Stimulated activated CD8-positive, alpha-beta memory T cell treated with anti-CD3 and anti-CD28 coated beads, Interleukin-2, amount 100 ng/mL, for 1 hour (primary cell): Measurements from ENCODE around the gene PROM1.

Source experiments
- DNase-seq, 2 donors: peaks; one replicate each; pipeline ENCODE4 v3.0.0-alpha.2; 2020; ENCODE audit warnings: low read depth in 2 of 2

Gene PROM1

DNA sequence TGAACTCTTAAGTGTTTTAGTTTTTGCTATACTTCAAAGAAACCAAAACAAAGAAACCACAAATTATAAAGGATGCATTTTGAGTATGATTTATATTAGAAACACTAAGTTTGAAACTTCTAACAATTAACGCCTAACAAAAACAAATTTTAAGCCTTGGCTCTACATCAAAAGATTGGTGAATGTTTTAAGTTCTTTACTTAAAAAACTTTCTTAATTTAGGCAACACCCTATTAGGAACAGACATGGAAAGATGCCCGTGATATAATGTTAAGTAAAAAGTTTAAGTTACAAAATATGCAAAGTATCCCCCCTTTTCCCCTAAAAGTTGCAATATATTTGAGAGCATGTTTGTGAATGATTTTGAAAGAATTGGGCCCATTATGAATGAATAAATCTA is 21.2 kb downstream of the PROM1 start:
- no peak for DNase-seq

DNA sequence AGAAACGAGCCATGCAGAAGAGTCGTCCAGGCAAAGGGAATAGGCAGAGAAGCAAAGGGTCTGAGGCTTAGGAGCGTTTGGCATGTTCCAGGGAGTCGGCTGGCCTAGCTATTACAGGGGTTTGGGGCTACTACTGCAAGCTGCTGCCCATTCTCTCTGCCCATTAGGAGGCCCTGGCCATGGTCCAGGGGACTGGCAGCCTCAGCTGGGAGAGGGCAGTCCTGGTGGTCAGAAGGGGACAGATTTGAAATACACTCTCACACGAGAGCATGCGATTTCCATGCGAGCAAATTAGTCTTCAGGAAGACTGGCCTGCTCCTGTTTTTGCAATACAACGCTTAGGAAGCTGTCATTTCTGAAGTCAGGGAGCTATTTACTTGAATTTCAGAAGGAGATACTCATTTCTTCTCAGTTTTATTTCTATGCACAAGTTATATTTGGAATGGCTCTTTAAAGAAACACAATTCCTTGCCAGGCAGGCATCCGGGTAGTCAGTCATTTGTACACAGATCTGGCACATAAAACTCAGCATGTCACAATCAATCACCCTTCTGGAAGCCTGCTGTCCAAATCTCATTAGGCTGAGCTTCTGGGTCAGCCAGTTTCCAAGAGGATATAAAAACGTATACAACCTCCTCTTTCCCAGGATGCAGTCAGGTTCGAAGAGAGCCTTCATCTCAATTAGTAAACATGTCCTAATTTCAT is 27.0 kb downstream of the PROM1 start:
- no peak for DNase-seq

DNA sequence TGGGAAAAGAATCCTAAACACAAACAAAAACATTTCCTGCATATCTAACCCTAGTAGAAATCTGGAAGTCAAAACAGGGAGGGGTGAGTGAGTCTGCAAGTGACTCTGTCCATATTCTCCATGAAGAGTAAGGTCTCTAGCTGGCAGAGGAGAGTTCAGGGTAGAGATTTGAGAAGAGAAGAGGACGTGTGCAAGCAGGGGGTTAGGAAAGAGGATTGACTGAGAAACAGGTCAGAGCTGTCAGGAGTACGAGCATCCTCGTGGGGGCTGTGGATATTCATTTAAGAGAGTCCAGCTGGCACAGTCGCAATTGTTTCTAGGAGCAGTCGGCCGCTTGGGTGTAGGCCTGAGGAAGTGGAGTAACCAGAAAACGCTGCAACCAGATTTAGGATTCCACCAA is 27.9 kb downstream of the PROM1 start:
- DNase-seq, result no peak

DNA sequence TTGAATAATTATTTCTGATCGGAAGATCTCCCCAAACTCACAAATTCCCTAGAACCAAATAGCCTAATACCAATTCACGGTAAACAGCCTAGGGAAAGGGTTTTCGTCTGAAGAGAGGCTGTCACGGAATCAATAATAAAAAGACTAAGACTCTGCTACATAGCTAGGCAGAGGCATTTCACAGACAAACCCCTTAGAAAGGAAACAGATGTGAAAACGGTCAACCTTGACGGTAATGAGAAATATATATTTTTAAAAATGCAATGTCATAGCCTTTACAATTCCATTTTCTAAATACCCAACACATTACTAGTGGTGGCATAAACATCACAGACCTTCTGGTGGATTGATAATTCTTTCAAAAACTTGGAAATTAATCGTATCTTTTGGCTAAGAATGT is 28.4 kb downstream of the PROM1 start:
- DNase-seq, result no peak

DNA sequence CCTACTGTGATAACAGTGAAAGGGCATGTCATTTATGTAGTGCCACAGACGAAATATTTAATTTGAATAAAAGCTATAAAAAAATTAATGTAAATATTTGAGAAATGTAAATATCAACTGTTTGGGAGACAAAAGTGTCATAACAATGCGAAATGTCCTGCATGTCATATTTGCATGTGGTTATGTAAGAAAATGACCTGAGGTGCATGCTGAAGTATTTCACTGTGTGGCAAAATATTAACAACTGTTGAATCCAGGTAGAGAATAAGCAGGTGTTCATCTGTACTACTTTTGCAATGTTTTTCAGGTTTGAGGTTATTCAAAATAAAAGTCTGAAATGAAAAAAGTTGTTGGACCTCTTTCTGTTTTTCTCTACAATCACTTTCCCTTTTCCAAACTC is 30.9 kb downstream of the PROM1 start:
- DNase-seq, result no peak

DNA sequence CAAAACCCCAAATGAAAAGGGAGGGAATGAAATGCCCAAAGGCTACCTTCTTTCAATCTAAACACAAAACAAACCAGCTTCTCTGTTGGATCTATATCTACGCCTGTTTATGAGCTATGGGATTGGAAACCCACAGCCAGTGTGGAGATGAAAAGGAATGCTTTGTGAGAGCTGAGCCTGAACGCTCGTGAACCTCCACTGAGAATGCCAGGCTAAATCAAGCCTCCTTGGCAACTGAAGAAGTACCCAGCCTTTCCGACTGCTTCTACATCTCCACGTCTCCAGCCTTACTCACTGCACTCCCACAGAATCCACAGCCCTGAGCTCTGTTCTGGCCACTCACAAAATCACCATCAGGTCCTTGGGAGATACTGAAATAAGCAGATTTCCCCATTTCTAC is 31.8 kb downstream of the PROM1 start:
- no peak for DNase-seq

DNA sequence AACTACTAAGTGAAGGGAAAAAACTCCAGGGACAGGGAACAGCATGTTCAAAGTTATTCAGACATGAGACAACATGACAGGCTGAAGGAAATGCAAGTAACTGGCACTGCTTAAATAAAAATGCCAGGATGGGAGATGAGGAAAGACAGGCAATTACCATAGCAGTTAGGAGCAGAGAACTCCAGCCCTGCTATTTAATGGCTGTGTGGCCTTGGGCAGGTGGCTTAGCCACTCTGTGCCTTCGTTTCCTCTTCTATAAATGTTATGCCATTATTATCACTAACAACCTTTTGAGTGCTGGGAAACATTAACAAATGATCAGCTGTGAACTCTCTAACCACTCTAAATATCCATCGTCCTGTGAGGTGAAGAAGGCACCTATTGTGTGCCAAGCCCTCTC is 32.7 kb downstream of the PROM1 start:
- no peak for DNase-seq

DNA sequence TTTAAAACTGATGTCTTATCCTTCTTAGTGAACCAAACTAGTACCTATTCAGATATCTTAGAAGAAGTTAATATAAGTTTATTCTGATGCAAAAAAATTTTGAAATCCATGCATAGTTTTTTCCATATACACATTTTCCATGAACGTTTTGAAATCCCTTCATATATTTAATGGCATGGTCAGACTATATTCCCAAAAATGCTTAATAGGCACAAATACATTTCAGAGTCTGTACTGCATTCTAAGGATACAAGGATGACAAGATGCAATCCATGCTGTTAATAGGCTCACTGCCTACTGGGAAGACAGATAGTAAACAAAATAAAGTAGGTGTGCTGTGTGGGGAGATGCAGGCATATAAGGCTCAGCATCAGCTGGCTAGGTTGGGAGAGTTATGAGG is 33.2 kb downstream of the PROM1 start:
- DNase-seq, result no peak

DNA sequence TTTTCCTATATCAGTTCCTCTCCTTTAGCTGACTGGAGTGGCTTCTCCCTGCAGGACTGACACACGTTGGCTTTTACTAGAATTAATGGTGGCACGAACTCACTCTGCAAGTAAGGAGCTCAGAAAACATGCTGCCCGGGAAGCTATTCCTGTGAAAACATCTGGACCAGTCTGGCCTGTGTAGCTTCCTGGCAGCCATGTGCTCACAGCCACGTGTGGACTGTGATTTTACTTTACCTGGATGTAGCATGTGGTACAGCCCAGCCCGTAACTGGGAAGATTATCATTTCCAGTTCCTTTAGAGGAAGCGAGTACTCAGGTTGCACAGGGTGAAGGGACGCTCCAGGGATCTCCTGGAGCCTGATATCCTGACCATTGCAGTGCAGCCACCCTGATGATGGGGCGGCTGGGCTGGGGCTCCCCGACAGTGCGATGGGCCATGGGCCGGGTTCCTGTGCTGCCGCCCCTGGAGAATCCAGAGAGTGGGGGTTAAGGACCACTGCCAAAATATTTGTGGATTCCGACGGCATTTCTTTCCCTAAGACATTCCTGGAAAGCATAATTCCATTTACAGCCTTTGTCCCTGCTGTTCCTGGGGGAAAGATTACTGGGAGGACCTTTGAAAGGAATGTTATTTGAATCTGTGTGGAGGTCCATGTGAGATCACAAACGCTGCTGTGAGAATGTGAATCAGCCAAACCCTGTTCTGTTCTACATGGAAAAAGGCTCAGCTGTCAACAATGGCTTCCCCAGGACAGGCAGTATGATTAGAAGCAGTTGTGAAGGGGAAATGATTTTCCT is 35.0 kb downstream of the PROM1 start:
- no peak for DNase-seq

DNA sequence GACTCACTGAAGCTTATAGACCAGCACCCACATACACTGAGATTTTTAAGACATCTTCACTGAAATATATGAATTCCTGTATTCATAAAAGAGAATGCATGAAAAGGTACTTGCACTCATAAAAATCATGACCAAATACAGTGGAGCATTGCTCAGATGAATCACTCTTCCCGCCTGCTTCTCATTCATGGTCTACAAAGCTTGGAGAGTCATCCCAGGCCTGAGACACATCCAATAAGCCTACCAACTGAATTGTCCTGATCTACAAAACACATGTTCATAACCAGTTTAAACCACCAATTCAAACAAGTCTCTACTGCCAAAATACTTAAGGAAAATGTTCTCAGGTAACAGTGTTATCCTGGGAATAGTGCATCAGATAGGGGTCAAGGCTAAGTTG is 38.1 kb downstream of the PROM1 start:
- DNase-seq, result no peak

DNA sequence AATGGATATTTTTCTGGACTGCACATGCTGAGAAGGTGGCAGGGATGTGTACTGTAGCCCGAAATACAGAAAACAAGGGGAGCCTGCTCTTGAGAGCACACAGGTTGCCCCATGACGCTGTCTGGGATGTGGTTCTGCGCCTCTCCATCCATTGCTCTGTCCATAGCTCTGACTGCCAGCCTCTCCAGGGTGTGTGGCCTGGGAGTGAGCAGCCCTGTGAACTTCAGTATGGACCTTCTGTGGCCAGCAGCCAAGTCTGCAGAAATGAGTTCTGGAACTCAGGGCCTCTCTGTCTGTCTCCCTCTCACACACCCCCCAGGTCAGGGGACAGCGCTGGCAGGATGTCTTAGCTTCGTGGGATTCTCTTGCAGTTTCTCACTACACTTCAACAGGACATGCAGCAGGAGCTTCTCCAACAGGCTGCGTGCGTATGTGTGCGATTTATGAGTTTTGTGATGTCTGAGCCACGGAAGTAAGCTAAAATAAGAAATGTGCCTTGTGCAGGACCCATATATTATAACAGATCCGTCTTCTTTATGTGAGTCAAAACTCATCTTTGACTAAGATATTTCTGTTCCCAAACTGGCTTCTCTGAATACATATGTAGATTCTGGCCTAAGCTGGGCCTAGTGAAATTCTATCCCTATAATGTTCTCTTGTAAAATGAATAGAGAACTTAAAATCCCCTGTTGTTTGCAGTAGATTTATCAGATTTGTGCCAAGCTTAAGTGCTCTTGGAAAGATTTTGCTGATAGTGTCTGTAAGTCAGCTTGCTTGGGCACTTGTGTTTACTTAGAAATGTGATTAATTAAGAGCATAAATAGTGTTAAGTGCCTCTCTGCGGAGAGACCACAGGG is 40.0 kb downstream of the PROM1 start:
- no peak for DNase-seq

DNA sequence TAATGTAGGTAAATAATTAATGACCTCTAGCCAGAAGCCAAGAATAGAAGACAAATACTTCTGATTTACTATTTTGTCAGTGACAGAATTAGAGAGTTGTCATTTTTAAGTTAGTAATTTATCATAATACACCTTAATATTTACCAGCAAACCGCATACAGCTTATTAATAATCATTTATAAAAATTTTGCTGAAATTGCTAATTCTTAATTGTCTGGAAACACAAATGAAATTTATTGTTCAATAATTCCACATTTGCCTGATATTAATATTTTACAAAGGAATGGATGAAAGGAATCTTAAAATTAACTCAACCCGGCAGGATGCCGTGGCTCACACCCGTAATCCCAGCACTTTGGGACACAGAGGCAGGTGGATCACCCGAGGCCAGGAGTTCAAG is 44.7 kb downstream of the PROM1 start:
- DNase-seq, result no peak

DNA sequence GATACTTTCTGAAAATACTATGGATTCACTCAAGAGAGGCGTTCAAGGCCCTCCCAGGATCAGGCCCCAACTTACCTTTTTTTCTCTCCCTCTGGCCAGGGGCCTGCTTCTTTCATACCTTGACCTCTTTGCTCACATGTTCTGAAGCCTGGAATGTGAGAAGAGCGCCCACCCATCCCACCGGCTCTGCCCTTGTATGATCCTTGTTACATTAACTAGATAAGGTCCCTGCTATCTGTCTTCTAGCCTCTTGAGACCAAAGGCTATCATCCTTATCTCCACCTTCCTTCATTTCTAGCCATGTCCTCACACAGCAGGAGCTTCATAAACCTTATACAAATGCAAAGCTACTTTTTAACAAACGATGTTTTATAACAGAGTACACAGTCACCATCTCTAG is 45.9 kb downstream of the PROM1 start:
- no peak for DNase-seq

DNA sequence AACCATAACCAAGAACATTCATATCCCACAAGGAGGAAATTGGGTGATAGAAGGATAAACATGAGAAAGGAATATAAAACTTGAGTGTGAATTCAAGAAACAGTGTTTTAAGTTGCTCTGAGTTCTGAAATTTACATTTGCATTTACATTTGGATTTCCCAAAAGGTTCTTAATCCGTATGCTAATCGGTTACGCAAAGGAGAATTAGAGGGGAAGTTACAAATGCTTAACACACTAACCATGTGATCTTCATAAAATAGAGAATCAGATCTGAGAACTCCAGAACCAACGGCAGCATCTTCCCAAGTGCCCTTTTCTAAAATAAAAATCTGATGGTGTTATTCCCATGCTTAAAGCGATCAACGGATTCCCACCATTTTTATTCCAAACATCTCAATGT is 48.0 kb downstream of the PROM1 start:
- DNase-seq, result no peak

DNA sequence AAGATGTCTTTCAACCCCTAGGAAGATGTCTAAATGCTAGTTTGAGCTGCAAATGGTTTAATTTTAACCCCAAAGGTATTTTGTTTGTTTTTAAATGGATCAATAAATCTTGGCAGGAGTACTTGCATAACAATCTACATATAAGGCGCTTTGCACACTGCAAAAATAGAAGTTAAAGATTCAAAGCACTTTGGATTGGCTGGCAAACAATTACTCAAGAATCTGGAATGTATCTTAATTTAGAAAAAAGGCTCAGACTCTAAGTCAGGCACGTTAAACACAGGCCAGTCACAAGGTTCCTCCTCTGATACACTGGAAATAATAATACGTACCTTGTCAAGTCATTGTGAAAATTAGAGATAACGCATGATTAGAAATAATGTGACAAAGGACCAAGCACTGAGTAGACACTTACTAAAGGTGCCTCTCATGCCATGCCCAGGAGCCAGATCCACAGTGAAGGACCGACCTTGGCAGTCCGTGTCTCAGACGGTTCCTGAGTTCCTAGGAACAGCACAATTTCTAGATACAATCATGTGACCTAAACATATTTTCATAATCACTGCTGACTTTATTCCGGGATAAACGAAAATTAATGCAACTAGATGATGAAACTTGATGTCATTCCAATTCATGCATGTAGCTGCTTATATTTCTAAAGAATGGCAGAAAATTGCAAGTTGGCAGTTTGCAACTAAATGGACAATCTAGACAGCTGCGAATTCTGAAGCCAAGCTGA is 49.6 kb downstream of the PROM1 start:
- no peak for DNase-seq

DNA sequence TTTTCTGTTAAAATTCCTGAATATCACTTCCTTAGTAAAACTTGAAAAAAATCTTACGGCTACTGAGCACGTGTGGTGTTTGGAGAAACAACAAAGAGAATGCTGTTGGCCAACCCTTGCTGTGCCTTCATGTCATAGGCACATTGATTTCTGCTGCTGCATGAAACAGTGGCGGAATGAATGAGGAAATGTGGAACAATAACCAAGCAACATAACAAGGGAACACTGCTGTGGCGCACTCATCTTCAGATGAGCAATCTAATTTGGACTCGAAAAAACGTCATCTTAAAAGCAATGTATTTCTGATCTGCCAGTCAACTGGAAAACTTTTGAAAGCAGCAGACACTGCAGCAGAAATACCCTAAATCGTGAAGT is 51.4 kb downstream of the PROM1 start:
- DNase-seq, result no peak

DNA sequence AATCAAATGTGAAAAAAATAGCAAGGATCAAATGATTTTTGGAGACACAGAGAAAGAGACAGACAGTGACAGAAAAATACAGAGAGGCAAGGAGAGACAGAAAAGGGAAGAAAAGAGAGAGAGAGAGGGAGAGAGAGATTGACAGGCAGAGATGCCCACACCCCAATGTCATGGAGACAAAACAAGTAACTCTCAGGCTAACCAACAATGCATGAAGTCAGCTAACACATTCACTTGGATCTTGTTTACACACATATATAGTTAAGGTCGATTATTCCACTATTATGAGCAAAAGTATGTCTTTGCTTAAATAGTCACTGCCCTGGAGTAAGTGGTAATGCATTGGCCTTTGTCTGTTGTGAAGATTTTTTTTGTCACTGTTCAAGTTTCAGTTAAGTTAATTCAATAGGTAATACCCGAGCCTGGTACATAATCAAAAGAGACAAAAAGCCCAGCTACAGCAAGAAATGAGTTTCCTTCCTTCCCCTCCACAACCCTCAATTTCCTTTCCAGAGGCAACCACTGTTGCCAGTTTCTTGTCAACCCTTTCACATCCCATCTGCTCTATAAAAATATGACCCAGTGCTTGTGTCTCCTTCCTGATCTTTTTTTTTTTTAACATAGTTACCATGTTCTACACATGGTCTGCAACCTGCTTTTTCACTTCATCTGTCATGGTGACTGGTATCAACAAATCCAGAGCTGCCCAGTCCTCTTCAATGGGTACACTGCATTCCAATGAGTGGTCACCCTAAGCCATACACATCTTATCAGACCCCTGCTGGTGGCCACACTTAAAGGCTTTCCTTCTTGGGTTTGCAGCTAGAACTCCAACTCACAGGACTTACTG is 52.1 kb downstream of the PROM1 start:
- no peak for DNase-seq

DNA sequence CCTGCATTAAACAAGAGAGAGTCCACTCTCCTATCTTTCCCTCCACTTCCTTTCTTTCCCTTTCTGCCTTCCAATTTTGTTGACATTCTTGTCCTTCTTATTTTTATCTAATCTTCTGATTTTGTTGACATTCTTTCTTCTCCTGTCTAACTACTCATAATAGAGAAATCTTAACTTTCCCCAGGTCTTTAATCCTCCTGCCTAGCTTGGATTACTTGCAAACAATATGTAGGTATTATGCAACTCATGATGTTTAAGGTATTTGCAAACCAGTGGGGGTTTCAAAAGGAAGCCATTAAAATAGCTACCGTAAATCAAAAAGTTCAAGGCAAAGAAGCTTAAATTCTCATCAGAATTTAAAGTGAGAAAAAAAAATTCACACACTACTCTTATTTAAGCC is 53.9 kb downstream of the PROM1 start:
- no peak for DNase-seq

DNA sequence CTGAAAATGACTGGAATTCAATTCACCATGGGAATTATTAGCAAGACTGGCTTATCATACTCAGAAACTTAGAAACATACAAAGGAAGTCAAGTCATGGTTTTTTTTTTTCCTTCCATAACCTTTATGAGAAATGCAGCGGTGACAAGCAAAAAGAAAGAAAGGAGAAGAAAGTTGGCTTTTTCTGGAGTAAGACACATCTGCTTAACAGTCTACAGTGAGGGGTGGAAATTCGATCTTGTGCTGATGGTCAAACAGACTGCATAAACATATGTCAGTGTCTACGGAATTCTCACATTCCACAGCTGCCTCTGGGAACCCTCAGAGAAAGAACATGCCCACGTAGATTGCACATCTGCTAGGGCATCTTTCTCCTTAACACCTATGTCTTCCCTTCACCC is 54.6 kb downstream of the PROM1 start:
- DNase-seq, result no peak

DNA sequence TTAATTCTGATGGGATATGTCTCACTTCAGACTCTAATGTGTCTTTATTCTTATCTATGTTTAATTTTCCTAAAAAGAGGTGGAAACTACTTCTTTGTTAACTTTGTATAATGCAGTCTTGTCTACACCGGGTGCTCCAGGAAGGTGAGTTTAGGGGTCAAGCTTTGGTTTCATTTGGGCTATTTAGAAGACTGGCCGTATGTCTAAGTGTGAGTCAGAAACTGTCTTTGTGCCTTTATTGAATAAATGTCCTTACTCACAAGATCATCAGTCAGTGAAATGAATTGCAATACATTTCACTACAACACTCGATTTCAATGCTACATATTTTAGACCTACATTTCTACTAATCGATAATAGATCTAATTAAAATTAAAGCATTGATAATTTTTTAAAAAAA is 56.2 kb downstream of the PROM1 start:
- no peak for DNase-seq

DNA sequence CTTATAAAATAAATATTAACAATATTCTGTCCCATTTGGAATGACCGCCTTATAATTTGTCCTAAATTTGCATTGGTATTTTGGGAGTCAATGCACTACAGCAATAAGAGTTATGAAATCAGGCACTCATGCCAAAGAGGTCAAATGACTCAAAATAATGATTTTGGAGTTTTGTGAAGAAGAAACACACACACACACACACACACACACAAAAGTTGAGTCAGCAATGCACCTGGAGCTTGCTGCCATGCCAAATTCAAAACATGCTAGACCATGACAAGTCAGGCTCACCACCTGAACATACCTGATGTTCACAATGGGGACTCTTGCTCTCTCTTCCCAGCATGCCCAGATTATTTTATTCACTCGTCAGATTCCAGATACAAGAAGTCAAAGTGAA is 56.7 kb downstream of the PROM1 start:
- no peak for DNase-seq
